ENCODE measurements around the gene LRRC26. TPM values are rescaled to one million over a fixed set of nuclear protein-coding genes. Genes with fewer than 3 reads are reported as not detected.

LRRC26 gene
- total RNA-seq, 1 experiment from 2014 or later: 0.52 TPM

DNA sequence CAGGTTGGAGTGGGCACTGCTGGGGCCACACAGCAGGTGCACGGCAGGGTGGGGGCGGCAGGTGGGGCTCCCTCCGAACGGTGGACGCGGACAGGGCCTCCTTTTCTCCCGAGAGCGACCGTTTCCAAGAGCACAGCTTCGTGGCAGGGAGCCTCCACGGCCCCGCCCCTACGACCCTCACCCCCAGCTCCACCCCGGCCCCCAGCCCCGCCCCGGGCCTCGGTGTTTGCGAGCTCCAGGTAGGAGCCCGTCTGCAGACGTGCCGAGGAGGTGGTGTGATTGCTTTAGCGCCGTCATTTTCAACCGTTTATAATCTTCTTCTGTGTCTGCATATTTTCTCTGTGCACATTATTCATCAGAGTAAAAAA lies 22.1 kb downstream of the LRRC26 start:
- intact Hi-C loops (cut with micrococcal nuclease; ENCODE audit: unreplicated experiment): no loop called here
- H3K36me3 Mint-ChIP-seq (ENCODE audit: insufficient read depth, unreplicated experiment): peaks cover 6% of the 10 kb centered on the region
- TF ChIP-seq, protein P1, sequence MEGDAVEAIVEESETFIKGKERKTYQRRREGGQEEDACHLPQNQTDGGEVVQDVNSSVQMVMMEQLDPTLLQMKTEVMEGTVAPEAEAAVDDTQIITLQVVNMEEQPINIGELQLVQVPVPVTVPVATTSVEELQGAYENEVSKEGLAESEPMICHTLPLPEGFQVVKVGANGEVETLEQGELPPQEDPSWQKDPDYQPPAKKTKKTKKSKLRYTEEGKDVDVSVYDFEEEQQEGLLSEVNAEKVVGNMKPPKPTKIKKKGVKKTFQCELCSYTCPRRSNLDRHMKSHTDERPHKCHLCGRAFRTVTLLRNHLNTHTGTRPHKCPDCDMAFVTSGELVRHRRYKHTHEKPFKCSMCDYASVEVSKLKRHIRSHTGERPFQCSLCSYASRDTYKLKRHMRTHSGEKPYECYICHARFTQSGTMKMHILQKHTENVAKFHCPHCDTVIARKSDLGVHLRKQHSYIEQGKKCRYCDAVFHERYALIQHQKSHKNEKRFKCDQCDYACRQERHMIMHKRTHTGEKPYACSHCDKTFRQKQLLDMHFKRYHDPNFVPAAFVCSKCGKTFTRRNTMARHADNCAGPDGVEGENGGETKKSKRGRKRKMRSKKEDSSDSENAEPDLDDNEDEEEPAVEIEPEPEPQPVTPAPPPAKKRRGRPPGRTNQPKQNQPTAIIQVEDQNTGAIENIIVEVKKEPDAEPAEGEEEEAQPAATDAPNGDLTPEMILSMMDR (IDR thresholded peaks at IDR 0.05; ENCODE audit: unreplicated experiment): no peak
- H3K4me1 Mint-ChIP-seq (ENCODE audit: low read depth, unreplicated experiment): no peaks in the 10 kb centered on the region
- CTCF ChIA-PET: no interaction called here
- DNase-seq: no peak
- peaks cover 2% of the 10 kb centered on the region for H3K9me3 Mint-ChIP-seq (ENCODE audit: low read depth, unreplicated experiment)
- H3K27ac Mint-ChIP-seq (ENCODE audit: unreplicated experiment): no peak overlapping the region
- peaks cover 49% of the 10 kb centered on the region for H3K27me3 Mint-ChIP-seq (ENCODE audit: unreplicated experiment)
- no TSS peak for BruUV-seq (replicated peaks)
- no peak overlapping the region for H3K4me3 Mint-ChIP-seq (ENCODE audit: low read depth, unreplicated experiment)

DNA sequence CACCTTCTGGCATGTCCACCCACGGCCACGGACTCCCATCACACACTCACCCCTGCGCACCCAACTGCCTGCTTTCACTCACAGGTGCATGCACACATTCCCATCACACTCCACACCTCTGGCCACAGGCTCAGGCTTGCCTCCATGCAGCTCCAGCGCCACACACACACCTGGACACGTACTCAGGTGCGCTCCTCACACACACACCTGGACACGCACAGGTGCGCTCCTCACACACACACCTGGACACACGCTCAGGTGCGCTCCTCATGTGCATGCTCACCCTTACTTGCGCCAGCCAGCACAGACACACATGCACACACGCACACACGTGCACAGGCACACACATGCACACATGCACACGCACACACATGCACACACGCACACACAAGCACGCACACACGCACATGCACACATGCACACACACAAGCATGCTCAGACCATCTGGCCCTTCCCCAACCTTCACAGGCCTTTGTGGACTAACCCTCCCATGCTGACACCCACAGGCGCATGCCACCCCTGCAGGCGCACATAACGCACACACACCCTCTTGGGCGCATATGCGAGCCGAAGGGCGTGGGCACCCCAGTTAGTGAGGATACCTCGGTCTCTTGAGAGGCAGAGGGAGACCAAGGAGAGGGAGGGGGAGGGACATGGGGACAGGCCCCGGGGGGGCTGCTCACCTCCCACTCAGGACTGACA lies 22.6 kb downstream of the LRRC26 start:
- peaks cover 54% of the 10 kb centered on the region for H3K27me3 Mint-ChIP-seq (ENCODE audit: unreplicated experiment)
- peaks cover 6% of the 10 kb centered on the region for H3K36me3 Mint-ChIP-seq (ENCODE audit: insufficient read depth, unreplicated experiment)
- CTCF ChIA-PET: interaction anchor here (0.5 kb wide), 1 partner anchor 52 kb away, joined by 4 read pairs; no protein-coding TSS in a partner anchor
- no peaks in the 10 kb centered on the region for H3K4me1 Mint-ChIP-seq (ENCODE audit: low read depth, unreplicated experiment)
- intact Hi-C loops (cut with micrococcal nuclease; ENCODE audit: unreplicated experiment): no loop called here
- H3K4me3 Mint-ChIP-seq (ENCODE audit: low read depth, unreplicated experiment): no peak overlapping the region
- DNase-seq: no peak
- TF ChIP-seq, protein P1 (IDR thresholded peaks at IDR 0.05; ENCODE audit: unreplicated experiment): no peak
- peaks cover 2% of the 10 kb centered on the region for H3K9me3 Mint-ChIP-seq (ENCODE audit: low read depth, unreplicated experiment)
- H3K27ac Mint-ChIP-seq (ENCODE audit: unreplicated experiment): no peak overlapping the region
- BruUV-seq (replicated peaks): no TSS peak

DNA sequence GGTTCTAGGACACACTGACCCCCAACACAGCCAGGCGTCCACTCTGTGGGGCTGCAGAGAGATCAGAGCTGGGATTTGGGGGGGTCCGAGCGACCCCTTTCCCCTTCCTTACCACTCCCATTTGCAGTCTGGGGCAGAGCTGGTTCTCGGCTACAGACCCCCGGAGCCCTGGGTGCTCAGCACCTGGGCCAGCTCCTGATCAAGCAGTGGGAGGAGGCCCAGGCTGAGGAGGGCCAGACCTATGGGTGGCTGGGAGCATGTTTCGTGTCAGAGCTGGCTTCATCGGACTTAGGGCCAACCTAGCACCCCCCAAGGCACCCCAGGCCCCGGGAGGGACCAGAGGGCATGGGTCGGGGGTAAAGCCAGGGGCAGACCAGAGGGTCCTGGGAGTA lies 23.3 kb downstream of the LRRC26 start:
- Mint-ChIP-seq H3K36me3 (ENCODE audit: insufficient read depth, unreplicated experiment) (peaks cover 6% of the 10 kb centered on the region), H3K4me3 (ENCODE audit: low read depth, unreplicated experiment) (no peak overlapping the region), H3K9me3 (ENCODE audit: low read depth, unreplicated experiment) (peaks cover 2% of the 10 kb centered on the region), H3K4me1 (ENCODE audit: low read depth, unreplicated experiment) (no peaks in the 10 kb centered on the region), H3K27ac (ENCODE audit: unreplicated experiment) (no peak overlapping the region), H3K27me3 (ENCODE audit: unreplicated experiment) (peaks cover 61% of the 10 kb centered on the region)
- TF ChIP-seq, protein P1 (IDR thresholded peaks at IDR 0.05; ENCODE audit: unreplicated experiment): no peak
- no TSS peak for BruUV-seq (replicated peaks)
- CTCF ChIA-PET: no interaction called here
- intact Hi-C loops (cut with micrococcal nuclease; ENCODE audit: unreplicated experiment): no loop called here
- no peak for DNase-seq

DNA sequence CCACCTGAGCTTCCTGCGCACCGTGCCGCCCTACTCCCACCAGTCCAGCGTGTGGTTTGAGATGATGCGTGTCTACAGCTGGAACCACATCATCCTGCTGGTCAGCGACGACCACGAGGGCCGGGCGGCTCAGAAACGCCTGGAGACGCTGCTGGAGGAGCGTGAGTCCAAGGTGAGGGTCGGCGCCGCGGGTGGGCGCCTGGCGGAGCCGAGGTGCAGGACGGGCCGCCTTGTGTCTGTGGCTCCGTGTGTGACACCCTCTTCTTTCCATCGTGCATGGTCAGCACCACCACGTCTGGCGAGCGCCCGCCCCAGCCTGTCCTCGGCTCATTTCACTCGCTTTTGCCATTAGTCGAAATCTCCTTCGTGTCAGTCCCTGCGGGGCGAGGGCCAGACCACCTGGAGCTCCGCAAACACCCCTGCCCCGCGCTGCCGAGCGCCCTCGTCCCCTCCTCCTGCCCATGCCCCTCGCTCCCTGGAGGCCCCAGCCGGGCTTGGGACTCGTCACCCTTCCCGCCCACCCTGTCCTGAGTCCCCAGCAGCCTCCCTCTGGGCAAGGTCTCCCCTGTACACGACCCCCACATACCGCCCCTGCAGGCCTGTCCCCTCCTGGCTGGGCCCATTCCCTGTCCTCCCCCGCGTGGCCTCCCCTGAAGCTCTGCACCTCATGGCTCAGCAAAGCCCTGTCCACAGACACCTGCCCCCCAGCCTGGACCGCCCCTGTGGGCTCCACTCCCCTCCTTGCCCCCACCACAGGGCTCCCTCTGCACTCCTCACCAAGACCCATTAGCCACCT lies 23.9 kb downstream of the LRRC26 start:
- Mint-ChIP-seq H3K36me3 (ENCODE audit: insufficient read depth, unreplicated experiment) (peaks cover 2% of the 10 kb centered on the region), H3K4me1 (ENCODE audit: low read depth, unreplicated experiment) (no peaks in the 10 kb centered on the region), H3K27ac (ENCODE audit: unreplicated experiment) (no peak overlapping the region), H3K4me3 (ENCODE audit: low read depth, unreplicated experiment) (no peak overlapping the region), H3K9me3 (ENCODE audit: low read depth, unreplicated experiment) (peaks cover 2% of the 10 kb centered on the region), H3K27me3 (ENCODE audit: unreplicated experiment) (peaks cover 66% of the 10 kb centered on the region)
- DNase-seq: no peak
- CTCF ChIA-PET: interaction anchor here (0.7 kb wide), 1 partner anchor 86 kb away, joined by 3 read pairs; no protein-coding TSS in a partner anchor
- TF ChIP-seq, protein P1 (IDR thresholded peaks at IDR 0.05; ENCODE audit: unreplicated experiment): no peak
- no TSS peak for BruUV-seq (replicated peaks)
- intact Hi-C loops (cut with micrococcal nuclease; ENCODE audit: unreplicated experiment): no loop called here
